HEK293 (cell line): ENCODE measurements around the gene WHRN.

Experiments
- HOXC10 ChIP-seq: sonication (generic); formaldehyde crosslinking; IDR thresholded peaks from 2 replicates; pipeline ENCODE4 v1.8.1; 2023; ENCODE audit warnings: mild to moderate bottlenecking, missing genetic modification reagents
- HOXD13 ChIP-seq: sonication (generic); formaldehyde crosslinking; IDR thresholded peaks from 2 replicates; pipeline ENCODE4 v1.8.0; 2022; ENCODE audit warnings: missing genetic modification reagents, borderline replicate concordance
- IKZF3 ChIP-seq: fragments of 450-650 bp; IDR thresholded peaks from 2 replicates; pipeline ENCODE4 v1.5.0; 2018; ENCODE audit warnings: missing biosample characterization, mild to moderate bottlenecking, missing genetic modification characterization, moderate library complexity
- PRDM10 ChIP-seq: fragments of 450-650 bp; formaldehyde crosslinking; IDR thresholded peaks from 2 replicates; pipeline ENCODE4 v1.5.1; 2016; ENCODE audit warnings: missing biosample characterization, missing genetic modification characterization
- RBAK ChIP-seq: fragments of 450-650 bp; formaldehyde crosslinking; IDR thresholded peaks from 2 replicates; pipeline ENCODE4 v1.5.1; 2016; ENCODE audit warnings: missing biosample characterization, missing genetic modification characterization
- ZNF146 ChIP-seq: fragments of 450-650 bp; formaldehyde crosslinking; IDR thresholded peaks from 2 replicates; pipeline ENCODE4 v1.5.1; 2016; ENCODE audit warnings: missing biosample characterization, missing genetic modification characterization
- ZNF148 ChIP-seq: fragments of 450-650 bp; formaldehyde crosslinking; IDR thresholded peaks from 2 replicates; pipeline ENCODE4 v1.5.0; 2017; ENCODE audit warnings: missing biosample characterization, missing genetic modification characterization, borderline replicate concordance
- ZNF16 ChIP-seq: fragments of 450-650 bp; formaldehyde crosslinking; IDR thresholded peaks from 2 replicates; pipeline ENCODE4 v1.5.1; 2016; ENCODE audit warnings: low read depth, missing biosample characterization, missing genetic modification characterization
- ZNF202 ChIP-seq: fragments of 450-650 bp; formaldehyde crosslinking; IDR thresholded peaks from 2 replicates; pipeline ENCODE4 v1.5.1; 2016; ENCODE audit warnings: missing biosample characterization, missing genetic modification characterization, borderline replicate concordance
- ZNF223 ChIP-seq: fragments of 450-650 bp; formaldehyde crosslinking; IDR thresholded peaks from 2 replicates; pipeline ENCODE4 v1.5.1; 2016; ENCODE audit warnings: missing biosample characterization, missing genetic modification characterization
- ZNF391 ChIP-seq: fragments of 450-650 bp; formaldehyde crosslinking; IDR thresholded peaks from 2 replicates; pipeline ENCODE4 v1.5.1; 2016; ENCODE audit warnings: low read depth, missing biosample characterization, missing genetic modification characterization, borderline replicate concordance
- ZNF416 ChIP-seq: fragments of 450-650 bp; formaldehyde crosslinking; IDR thresholded peaks from 2 replicates; pipeline ENCODE4 v1.5.1; 2016; ENCODE audit warnings: missing biosample characterization, missing genetic modification characterization
- ZNF488 ChIP-seq: fragments of 450-650 bp; formaldehyde crosslinking; IDR thresholded peaks from 2 replicates; pipeline ENCODE4 v1.5.1; 2016; ENCODE audit warnings: missing biosample characterization, missing genetic modification characterization
- ZNF571 ChIP-seq: fragments of 450-650 bp; formaldehyde crosslinking; IDR thresholded peaks from 2 replicates; pipeline ENCODE4 v1.5.0; 2017; ENCODE audit warnings: missing biosample characterization, missing genetic modification characterization
- ZNF610 ChIP-seq: fragments of 450-650 bp; formaldehyde crosslinking; IDR thresholded peaks from 2 replicates; pipeline ENCODE4 v1.5.1; 2016; ENCODE audit warnings: missing biosample characterization, missing genetic modification characterization, borderline replicate concordance
- ZNF624 ChIP-seq: fragments of 450-650 bp; formaldehyde crosslinking; IDR thresholded peaks from 2 replicates; pipeline ENCODE4 v1.5.1; 2017; ENCODE audit warnings: missing biosample characterization, missing genetic modification characterization
- ZNF629 ChIP-seq: fragments of 450-650 bp; formaldehyde crosslinking; IDR thresholded peaks from 2 replicates; pipeline ENCODE4 v1.5.1; 2017; ENCODE audit warnings: missing biosample characterization, missing genetic modification characterization
- ZNF707 ChIP-seq: fragments of 450-650 bp; formaldehyde crosslinking; IDR thresholded peaks from 2 replicates; pipeline ENCODE4 v1.5.1; 2016; ENCODE audit warnings: missing biosample characterization, missing genetic modification characterization
- ZNF777 ChIP-seq: fragments of 450-650 bp; formaldehyde crosslinking; IDR thresholded peaks from 2 replicates; pipeline ENCODE4 v1.5.1; 2017; ENCODE audit warnings: missing biosample characterization, missing genetic modification characterization, borderline replicate concordance
- ZNF785 ChIP-seq: fragments of 450-650 bp; formaldehyde crosslinking; IDR thresholded peaks from 2 replicates; pipeline ENCODE4 v1.5.1; 2016; ENCODE audit warnings: missing biosample characterization, missing genetic modification characterization
- TF ChIP-seq, protein P1 (sequence below): fragments of 450-650 bp; formaldehyde crosslinking; IDR thresholded peaks from 2 replicates; pipeline ENCODE4 v1.5.1; 2016; ENCODE audit warnings: missing biosample characterization, missing genetic modification characterization, low read depth
- TF ChIP-seq, protein P2 (sequence below): fragments of 450-650 bp; IDR thresholded peaks from 2 replicates; pipeline ENCODE4 v1.5.1; 2018; ENCODE audit warnings: missing biosample characterization, mild to moderate bottlenecking, missing genetic modification characterization
- TF ChIP-seq, protein P3 (sequence below): fragments of 450-650 bp; formaldehyde crosslinking; IDR thresholded peaks from 2 replicates; pipeline ENCODE4 v1.5.1; 2016; ENCODE audit warnings: missing biosample characterization, missing genetic modification characterization
- TF ChIP-seq, protein P4 (sequence below): fragments of 450-650 bp; formaldehyde crosslinking; IDR thresholded peaks from 2 replicates; pipeline ENCODE4 v1.5.1; 2017; ENCODE audit warnings: missing biosample characterization, missing genetic modification characterization

WHRN gene

DNA sequence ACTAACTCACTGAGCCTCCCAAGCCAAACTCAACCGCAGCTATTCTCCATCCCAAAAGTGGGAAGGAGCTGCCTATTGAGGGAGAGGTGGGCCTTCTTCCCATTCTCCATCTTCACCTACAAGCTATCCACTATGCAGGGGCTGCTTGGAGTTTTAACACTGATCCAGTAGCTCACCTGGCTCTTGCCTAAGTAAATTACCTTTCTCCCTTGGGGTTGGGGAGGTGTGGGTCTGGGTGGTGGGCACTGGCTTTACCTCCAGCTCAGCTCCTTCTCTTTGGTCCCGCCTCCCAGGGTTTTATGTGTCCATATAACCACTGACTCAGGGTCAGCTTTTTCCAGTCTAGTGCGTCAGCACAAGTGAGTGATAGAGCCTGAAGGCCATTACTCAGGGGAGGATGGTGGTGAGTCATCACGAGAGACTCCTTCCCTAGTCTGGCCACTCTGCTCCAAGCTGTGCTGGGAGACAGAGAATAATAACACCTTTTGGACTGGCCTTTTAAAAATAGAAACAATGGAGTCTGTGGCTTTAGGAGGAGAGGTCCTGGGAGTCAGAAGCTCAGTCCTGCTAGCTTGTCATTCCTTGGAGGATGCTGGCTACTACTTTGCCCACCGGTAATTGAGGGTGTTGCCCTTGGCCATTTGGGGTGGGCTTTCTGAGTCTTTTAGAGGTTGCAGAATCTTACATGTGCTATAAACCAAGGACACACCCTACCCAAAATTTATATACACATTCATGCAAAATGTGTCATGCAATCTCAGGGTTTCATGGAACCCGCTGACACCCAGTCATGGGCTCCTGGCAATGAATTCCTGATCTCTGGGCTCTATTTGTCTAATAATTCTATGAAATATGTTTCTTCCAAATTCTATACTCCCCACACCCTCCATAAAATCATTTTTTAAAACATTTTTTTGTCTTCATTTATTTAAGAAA, 46.7 kb upstream of the WHRN start (continued):
- TF ChIP-seq, protein P1, sequence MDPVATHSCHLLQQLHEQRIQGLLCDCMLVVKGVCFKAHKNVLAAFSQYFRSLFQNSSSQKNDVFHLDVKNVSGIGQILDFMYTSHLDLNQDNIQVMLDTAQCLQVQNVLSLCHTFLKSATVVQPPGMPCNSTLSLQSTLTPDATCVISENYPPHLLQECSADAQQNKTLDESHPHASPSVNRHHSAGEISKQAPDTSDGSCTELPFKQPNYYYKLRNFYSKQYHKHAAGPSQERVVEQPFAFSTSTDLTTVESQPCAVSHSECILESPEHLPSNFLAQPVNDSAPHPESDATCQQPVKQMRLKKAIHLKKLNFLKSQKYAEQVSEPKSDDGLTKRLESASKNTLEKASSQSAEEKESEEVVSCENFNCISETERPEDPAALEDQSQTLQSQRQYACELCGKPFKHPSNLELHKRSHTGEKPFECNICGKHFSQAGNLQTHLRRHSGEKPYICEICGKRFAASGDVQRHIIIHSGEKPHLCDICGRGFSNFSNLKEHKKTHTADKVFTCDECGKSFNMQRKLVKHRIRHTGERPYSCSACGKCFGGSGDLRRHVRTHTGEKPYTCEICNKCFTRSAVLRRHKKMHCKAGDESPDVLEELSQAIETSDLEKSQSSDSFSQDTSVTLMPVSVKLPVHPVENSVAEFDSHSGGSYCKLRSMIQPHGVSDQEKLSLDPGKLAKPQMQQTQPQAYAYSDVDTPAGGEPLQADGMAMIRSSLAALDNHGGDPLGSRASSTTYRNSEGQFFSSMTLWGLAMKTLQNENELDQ = no peak
- TF ChIP-seq ZNF707 (tag by site-specific recombination) = no peak
- TF ChIP-seq HOXD13 (CRISPR knock-in tag) = peak; percentile 30; the same call in 1 of the 2 replicates
- no peak for TF ChIP-seq ZNF488
- TF ChIP-seq, protein P2, sequence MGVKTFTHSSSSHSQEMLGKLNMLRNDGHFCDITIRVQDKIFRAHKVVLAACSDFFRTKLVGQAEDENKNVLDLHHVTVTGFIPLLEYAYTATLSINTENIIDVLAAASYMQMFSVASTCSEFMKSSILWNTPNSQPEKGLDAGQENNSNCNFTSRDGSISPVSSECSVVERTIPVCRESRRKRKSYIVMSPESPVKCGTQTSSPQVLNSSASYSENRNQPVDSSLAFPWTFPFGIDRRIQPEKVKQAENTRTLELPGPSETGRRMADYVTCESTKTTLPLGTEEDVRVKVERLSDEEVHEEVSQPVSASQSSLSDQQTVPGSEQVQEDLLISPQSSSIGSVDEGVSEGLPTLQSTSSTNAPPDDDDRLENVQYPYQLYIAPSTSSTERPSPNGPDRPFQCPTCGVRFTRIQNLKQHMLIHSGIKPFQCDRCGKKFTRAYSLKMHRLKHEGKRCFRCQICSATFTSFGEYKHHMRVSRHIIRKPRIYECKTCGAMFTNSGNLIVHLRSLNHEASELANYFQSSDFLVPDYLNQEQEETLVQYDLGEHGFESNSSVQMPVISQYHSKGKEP (tag by site-specific recombination) = no peak
- TF ChIP-seq ZNF16 (tag by site-specific recombination) = no peak
- no peak for TF ChIP-seq ZNF416 (tag by site-specific recombination)
- TF ChIP-seq ZNF610 = no peak
- TF ChIP-seq RBAK (tag by site-specific recombination) = no peak
- no peak for TF ChIP-seq ZNF624 (tag by site-specific recombination)
- no peak for TF ChIP-seq ZNF202
- no peak for TF ChIP-seq ZNF148 (tag by site-specific recombination)
- TF ChIP-seq ZNF777 (tag by site-specific recombination) = no peak
- no peak for TF ChIP-seq IKZF3 (tag by site-specific recombination)
- TF ChIP-seq, protein P3, sequence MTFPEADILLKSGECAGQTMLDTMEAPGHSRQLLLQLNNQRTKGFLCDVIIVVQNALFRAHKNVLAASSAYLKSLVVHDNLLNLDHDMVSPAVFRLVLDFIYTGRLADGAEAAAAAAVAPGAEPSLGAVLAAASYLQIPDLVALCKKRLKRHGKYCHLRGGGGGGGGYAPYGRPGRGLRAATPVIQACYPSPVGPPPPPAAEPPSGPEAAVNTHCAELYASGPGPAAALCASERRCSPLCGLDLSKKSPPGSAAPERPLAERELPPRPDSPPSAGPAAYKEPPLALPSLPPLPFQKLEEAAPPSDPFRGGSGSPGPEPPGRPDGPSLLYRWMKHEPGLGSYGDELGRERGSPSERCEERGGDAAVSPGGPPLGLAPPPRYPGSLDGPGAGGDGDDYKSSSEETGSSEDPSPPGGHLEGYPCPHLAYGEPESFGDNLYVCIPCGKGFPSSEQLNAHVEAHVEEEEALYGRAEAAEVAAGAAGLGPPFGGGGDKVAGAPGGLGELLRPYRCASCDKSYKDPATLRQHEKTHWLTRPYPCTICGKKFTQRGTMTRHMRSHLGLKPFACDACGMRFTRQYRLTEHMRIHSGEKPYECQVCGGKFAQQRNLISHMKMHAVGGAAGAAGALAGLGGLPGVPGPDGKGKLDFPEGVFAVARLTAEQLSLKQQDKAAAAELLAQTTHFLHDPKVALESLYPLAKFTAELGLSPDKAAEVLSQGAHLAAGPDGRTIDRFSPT (tag by site-specific recombination) = peak; percentile 89
- peak; percentile 88 for TF ChIP-seq PRDM10 (tag by site-specific recombination)
- TF ChIP-seq HOXC10 = no peak
- no peak for TF ChIP-seq ZNF571 (tag by site-specific recombination)
- no peak for TF ChIP-seq ZNF391
- TF ChIP-seq ZNF223 = no peak
- no peak for TF ChIP-seq ZNF785 (tag by site-specific recombination)
- TF ChIP-seq ZNF146 = no peak
- TF ChIP-seq, protein P4, sequence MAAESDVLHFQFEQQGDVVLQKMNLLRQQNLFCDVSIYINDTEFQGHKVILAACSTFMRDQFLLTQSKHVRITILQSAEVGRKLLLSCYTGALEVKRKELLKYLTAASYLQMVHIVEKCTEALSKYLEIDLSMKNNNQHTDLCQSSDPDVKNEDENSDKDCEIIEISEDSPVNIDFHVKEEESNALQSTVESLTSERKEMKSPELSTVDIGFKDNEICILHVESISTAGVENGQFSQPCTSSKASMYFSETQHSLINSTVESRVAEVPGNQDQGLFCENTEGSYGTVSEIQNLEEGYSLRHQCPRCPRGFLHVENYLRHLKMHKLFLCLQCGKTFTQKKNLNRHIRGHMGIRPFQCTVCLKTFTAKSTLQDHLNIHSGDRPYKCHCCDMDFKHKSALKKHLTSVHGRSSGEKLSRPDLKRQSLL (tag by site-specific recombination) = peak; percentile 96
- peak; percentile 84 for TF ChIP-seq ZNF629 (tag by site-specific recombination)
